ENCODE results near the gene TTC17.
"Not testable (repeated sequence)": the region's sequence is repeated elsewhere in the genome, so short reads cannot be mapped to it uniquely, and the experiment has no call there.

GRCh38 chr11:43430916-43431315 is 72.2 kb downstream of the TTC17 start:
- TF ChIP-seq CTCF (conservative IDR thresholded peaks at IDR 0.05; ENCODE audit: low read depth, low read length); POLR2A (IDR thresholded peaks at IDR 0.05; ENCODE audit: low read depth, low read length); RAD21 (IDR thresholded peaks at IDR 0.05; ENCODE audit: low read length); CHD1 (IDR thresholded peaks at IDR 0.05; ENCODE audit: low read depth, low read length); USF2 (IDR thresholded peaks at IDR 0.05; ENCODE audit: low read depth, low read length); RCOR1 (IDR thresholded peaks at IDR 0.05; ENCODE audit: insufficient replicate concordance, low read length); BHLHE40 (IDR thresholded peaks at IDR 0.05; ENCODE audit: low read depth, low read length); CEBPB (IDR thresholded peaks at IDR 0.05; ENCODE audit: low read depth, low read length); MXI1 (IDR thresholded peaks at IDR 0.05; ENCODE audit: borderline replicate concordance, low read depth, low read length); FOS (IDR thresholded peaks at IDR 0.05; ENCODE audit: low read depth, low read length); RFX5 (IDR thresholded peaks at IDR 0.05; ENCODE audit: low read depth, low read length); ELK1 (IDR thresholded peaks at IDR 0.05; ENCODE audit: borderline replicate concordance, low read depth, low read length); MAZ (IDR thresholded peaks at IDR 0.05; ENCODE audit: borderline replicate concordance, low read depth, low read length): not testable (repeated sequence)
